Activated CD4-positive, alpha-beta T cell treated with anti-CD3 and anti-CD28 coated beads for 36 hours (primary cell): ENCODE results near the gene RAB3IP. TPM values are rescaled to one million over a fixed set of nuclear protein-coding genes. Genes with fewer than 3 reads are reported as not detected.
A peak's percentile ranks its signal among the peaks of the same experiment; 100 is the strongest.
"Not testable (repeated sequence)": the region's sequence is repeated elsewhere in the genome, so short reads cannot be mapped to it uniquely, and the experiment has no call there.

Experiments used
- ATAC-seq: fragments of 200-7000 bp; cut with Tn5 transposase; one replicate; pipeline ENCODE4 v1.10.0; 2021; ENCODE audit warnings: mild to moderate bottlenecking, moderate library complexity
- CTCF ChIA-PET: fragments of 350-600 bp; sonication (Branson Sonifier 250); formaldehyde crosslinking; loops from one replicate; lab custom pipeline; 2021; ENCODE audit warnings: antibody characterized with exemption; lab: Charles Lee
- POLR2A ChIA-PET: fragments of 350-600 bp; sonication (Branson Sonifier 250); formaldehyde crosslinking; loops from one replicate; lab custom pipeline; 2021; ENCODE audit warnings: antibody characterized with exemption, inconsistent platforms; lab: Charles Lee
- DNase-seq: peaks from one replicate; pipeline ENCODE4 v3.0.0-alpha.2; 2020
- H3K27ac Mint-ChIP-seq: one replicate; pipeline ENCODE4 v1.8.0; 2021; ENCODE audit warnings: mixed read lengths
- H3K27me3 Mint-ChIP-seq: one replicate; pipeline ENCODE4 v1.8.0; 2021; ENCODE audit warnings: mixed read lengths
- H3K36me3 Mint-ChIP-seq: one replicate; pipeline ENCODE4 v1.8.0; 2021; ENCODE audit warnings: low read depth, mixed read lengths
- H3K4me1 Mint-ChIP-seq: one replicate; pipeline ENCODE4 v1.8.0; 2021; ENCODE audit warnings: mixed read lengths
- H3K4me3 Mint-ChIP-seq: one replicate; pipeline ENCODE4 v1.8.0; 2021; ENCODE audit warnings: mild to moderate bottlenecking, moderate library complexity, mixed read lengths
- H3K9me3 Mint-ChIP-seq: one replicate; pipeline ENCODE4 v1.8.0; 2021; ENCODE audit warnings: low read depth, mixed read lengths
- intact Hi-C, 2 experiments: fragments of 100-400 bp; cut with DNase I in 1 of 2; cut with micrococcal nuclease in 1 of 2; formaldehyde crosslinking; loops; one replicate each; pipeline versions ENCODE4 v1.14.2 to v1.15.1; 2022 to 2024; cut with DNase I, micrococcal nuclease
- total RNA-seq, 2 experiments: library from RNA; stranded (reverse); gene quantifications; one replicate each; pipeline ENCODE4 v1.2.3, GENCODE V29; 2021

Gene RAB3IP
- total RNA-seq, 2 experiments from 2014 or later, result 30.7 to 39.9 TPM

DNA sequence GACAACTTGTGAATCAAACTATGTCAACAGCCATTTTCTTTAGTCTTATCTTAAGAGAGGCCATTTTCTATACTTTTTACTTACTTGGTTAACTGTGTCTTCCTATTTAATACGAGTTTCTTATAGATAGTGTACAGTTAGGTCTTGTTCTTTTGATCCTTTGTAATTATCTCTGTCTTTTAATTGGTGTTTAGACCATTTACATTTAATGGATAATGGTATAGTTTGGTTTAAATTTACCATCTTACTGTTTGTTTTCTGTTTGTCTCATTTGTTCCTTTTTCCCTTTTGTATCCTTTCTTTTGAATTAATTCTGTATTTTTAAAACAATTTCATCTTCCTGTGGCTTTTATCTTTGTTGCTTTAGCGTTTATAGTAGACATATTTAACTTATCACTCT is 19.4 kb downstream of the RAB3IP start:
- H3K27ac Mint-ChIP-seq, result no peak overlapping the region
- POLR2A ChIA-PET, result no interaction called here
- no peak overlapping the region for H3K4me3 Mint-ChIP-seq
- intact Hi-C loops, result no loop called here
- H3K9me3 Mint-ChIP-seq, result peaks cover 14% of the 10 kb centered on the region
- DNase-seq (no peak), ATAC-seq (no peak)
- H3K4me1 Mint-ChIP-seq, result no peaks in the 10 kb centered on the region
- peaks cover 59% of the 10 kb centered on the region for H3K36me3 Mint-ChIP-seq
- no peaks in the 10 kb centered on the region for H3K27me3 Mint-ChIP-seq
- CTCF ChIA-PET, result interaction anchor here (1.5 kb wide), 1 partner anchor 19 kb away, joined by 3 read pairs; no protein-coding TSS in a partner anchor

GRCh38 chr12:69759581-69759980 is 20.9 kb downstream of the RAB3IP start:
- H3K27me3 Mint-ChIP-seq, H3K27ac Mint-ChIP-seq, DNase-seq, intact Hi-C loops, H3K4me1 Mint-ChIP-seq, CTCF ChIA-PET, ATAC-seq, H3K4me3 Mint-ChIP-seq, POLR2A ChIA-PET: not testable (repeated sequence)
- peaks cover 70% of the 10 kb centered on the region for H3K36me3 Mint-ChIP-seq
- peaks cover 19% of the 10 kb centered on the region for H3K9me3 Mint-ChIP-seq

DNA sequence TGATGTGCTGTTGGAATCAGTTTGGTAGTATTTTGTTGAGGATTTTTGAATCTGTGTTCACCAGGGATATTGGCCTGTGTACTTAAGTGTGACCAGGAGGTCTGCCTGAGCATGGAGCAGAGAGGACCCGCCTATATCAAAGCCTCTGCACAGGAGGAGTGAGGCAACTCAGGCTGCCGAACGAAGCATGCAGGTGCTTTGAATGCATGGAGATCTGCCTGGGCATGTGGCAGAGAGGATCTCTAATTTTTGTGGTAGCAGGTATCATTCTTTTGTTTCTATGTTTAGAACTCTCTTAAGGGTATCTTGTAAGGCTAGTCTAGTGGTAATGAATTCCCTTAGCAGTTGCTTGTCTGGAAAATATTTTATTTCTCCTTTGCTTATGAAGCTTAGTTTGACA is 26.9 kb downstream of the RAB3IP start:
- H3K4me3 Mint-ChIP-seq, result no peak overlapping the region
- no peak for ATAC-seq
- no peak overlapping the region for H3K27ac Mint-ChIP-seq
- POLR2A ChIA-PET, result no interaction called here
- peaks cover 57% of the 10 kb centered on the region for H3K9me3 Mint-ChIP-seq
- no peaks in the 10 kb centered on the region for H3K4me1 Mint-ChIP-seq
- no peak for DNase-seq
- CTCF ChIA-PET, result no interaction called here
- intact Hi-C loops, result no loop called here
- peaks cover 85% of the 10 kb centered on the region for H3K36me3 Mint-ChIP-seq
- H3K27me3 Mint-ChIP-seq, result no peaks in the 10 kb centered on the region

GRCh38 chr12:69766260-69766659 is 27.6 kb downstream of the RAB3IP start:
- ChIA-PET CTCF (no interaction called here), POLR2A (no interaction called here)
- H3K9me3 Mint-ChIP-seq, result peaks cover 54% of the 10 kb centered on the region
- no peak overlapping the region for H3K4me3 Mint-ChIP-seq
- peaks cover 81% of the 10 kb centered on the region for H3K36me3 Mint-ChIP-seq
- H3K27me3 Mint-ChIP-seq, result no peaks in the 10 kb centered on the region
- H3K27ac Mint-ChIP-seq, result no peak overlapping the region
- no peak for DNase-seq
- no peak for ATAC-seq
- intact Hi-C loops, result no loop called here
- H3K4me1 Mint-ChIP-seq, result no peaks in the 10 kb centered on the region

GRCh38 chr12:69779928-69780327 is 41.3 kb downstream of the RAB3IP start:
- intact Hi-C loops, result no loop called here
- H3K9me3 Mint-ChIP-seq, result peaks cover 7% of the 10 kb centered on the region
- DNase-seq, result peak; percentile 19
- H3K4me1 Mint-ChIP-seq, result no peaks in the 10 kb centered on the region
- H3K36me3 Mint-ChIP-seq, result peaks cover 42% of the 10 kb centered on the region
- H3K27me3 Mint-ChIP-seq, result no peaks in the 10 kb centered on the region
- no peak overlapping the region for H3K27ac Mint-ChIP-seq
- no peak overlapping the region for H3K4me3 Mint-ChIP-seq
- peak; percentile 23 for ATAC-seq
- CTCF ChIA-PET, result interaction anchor here (0.7 kb wide), 1 partner anchor 379 kb away, joined by 3 read pairs; no protein-coding TSS in a partner anchor
- POLR2A ChIA-PET, result no interaction called here

DNA sequence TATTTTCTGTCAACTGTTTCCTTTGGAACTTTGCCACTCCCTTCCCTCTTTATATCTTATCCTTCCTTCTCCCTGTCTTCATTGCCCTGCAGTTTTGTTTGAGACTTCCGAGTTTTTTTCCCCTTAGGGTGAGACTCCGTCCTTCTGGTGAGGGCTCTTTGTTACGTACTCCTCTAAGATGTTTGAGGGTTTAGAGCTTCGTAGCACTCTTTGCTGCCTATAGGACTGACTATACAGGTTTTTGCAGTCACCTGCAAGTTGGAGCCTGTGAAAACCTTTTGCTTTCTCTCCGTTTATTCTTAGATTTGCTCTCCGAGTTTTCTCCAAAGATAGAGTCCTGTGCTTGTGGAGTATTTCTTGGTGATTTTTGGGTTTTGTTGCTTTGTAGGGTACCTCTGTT is 44.7 kb downstream of the RAB3IP start:
- no peak overlapping the region for H3K4me3 Mint-ChIP-seq
- intact Hi-C loops, result no loop called here
- DNase-seq, result no peak
- ChIA-PET CTCF (interaction anchor here (1.4 kb wide), 1 partner anchor 57 kb away, joined by 3 read pairs; no protein-coding TSS in a partner anchor), POLR2A (no interaction called here)
- H3K36me3 Mint-ChIP-seq, result peaks cover 62% of the 10 kb centered on the region
- ATAC-seq, result no peak
- H3K27me3 Mint-ChIP-seq, result no peaks in the 10 kb centered on the region
- H3K4me1 Mint-ChIP-seq, result no peaks in the 10 kb centered on the region
- H3K27ac Mint-ChIP-seq, result no peak overlapping the region
- peaks cover 7% of the 10 kb centered on the region for H3K9me3 Mint-ChIP-seq

GRCh38 chr12:69789351-69789750 is 50.7 kb downstream of the RAB3IP start:
- no peak overlapping the region for H3K4me3 Mint-ChIP-seq
- DNase-seq (no peak), ATAC-seq (no peak)
- H3K27ac Mint-ChIP-seq, result no peak overlapping the region
- H3K4me1 Mint-ChIP-seq, result no peaks in the 10 kb centered on the region
- H3K36me3 Mint-ChIP-seq, result peaks cover 62% of the 10 kb centered on the region
- H3K9me3 Mint-ChIP-seq, result peaks cover 29% of the 10 kb centered on the region
- ChIA-PET CTCF (no interaction called here), POLR2A (no interaction called here)
- H3K27me3 Mint-ChIP-seq, result no peaks in the 10 kb centered on the region
- intact Hi-C loops, result no loop called here

- peaks cover 63% of the 10 kb centered on the region for H3K36me3 Mint-ChIP-seq
- no peaks in the 10 kb centered on the region for H3K27me3 Mint-ChIP-seq
- intact Hi-C loops, result no loop called here
- no peak overlapping the region for H3K4me3 Mint-ChIP-seq
- peaks cover 29% of the 10 kb centered on the region for H3K9me3 Mint-ChIP-seq
- DNase-seq, result no peak
- CTCF ChIA-PET, result no interaction called here
- POLR2A ChIA-PET, result no interaction called here
- no peak for ATAC-seq
- H3K4me1 Mint-ChIP-seq, result no peaks in the 10 kb centered on the region
- H3K27ac Mint-ChIP-seq, result no peak overlapping the region
These were observed 53.9 kb downstream of the RAB3IP start for GRCh38 chr12:69792533-69792932.

- H3K27me3 Mint-ChIP-seq, intact Hi-C loops, H3K4me1 Mint-ChIP-seq, DNase-seq, ATAC-seq, POLR2A ChIA-PET, CTCF ChIA-PET, H3K4me3 Mint-ChIP-seq, H3K27ac Mint-ChIP-seq: not testable (repeated sequence)
- H3K9me3 Mint-ChIP-seq, result peaks cover 19% of the 10 kb centered on the region
- H3K36me3 Mint-ChIP-seq, result peaks cover 60% of the 10 kb centered on the region
These were observed 68.6 kb downstream of the RAB3IP start for GRCh38 chr12:69807101-69807897.

DNA sequence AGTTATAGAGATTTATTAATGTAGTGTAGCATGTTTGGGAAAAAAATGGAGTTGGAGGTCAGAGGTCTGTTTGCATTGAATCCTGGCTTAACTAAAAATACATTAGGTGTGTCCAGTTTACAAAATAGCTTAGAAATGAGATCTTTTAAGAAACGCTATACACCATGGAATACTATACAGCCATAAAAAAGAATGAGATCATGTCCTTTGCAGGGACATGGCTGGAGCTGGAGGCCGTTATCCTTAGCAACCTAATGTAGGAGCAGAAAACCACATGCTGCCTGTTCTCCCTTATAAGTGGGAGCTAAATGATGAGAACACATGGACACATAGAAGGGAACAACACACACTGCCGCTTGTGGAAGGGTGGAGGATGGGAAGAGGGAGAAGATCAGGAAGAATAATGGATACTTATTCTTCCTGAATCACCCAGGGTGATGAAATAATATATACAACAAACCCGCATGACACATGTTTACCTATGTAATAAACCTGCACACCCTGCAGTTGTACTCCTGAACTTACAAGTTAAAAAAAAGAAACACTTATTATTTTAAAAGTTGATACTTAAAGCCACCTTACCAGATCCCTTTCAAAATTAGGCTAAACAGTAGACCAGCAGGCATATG is 72.3 kb downstream of the RAB3IP start:
- Mint-ChIP-seq H3K4me1 (no peaks in the 10 kb centered on the region), H3K27ac (no peak overlapping the region), H3K36me3 (peaks cover 56% of the 10 kb centered on the region), H3K27me3 (no peaks in the 10 kb centered on the region), H3K9me3 (peaks cover 16% of the 10 kb centered on the region), H3K4me3 (no peak overlapping the region)
- ChIA-PET CTCF (no interaction called here), POLR2A (no interaction called here)
- ATAC-seq (no peak), DNase-seq (no peak)
- intact Hi-C loops, result no loop called here

DNA sequence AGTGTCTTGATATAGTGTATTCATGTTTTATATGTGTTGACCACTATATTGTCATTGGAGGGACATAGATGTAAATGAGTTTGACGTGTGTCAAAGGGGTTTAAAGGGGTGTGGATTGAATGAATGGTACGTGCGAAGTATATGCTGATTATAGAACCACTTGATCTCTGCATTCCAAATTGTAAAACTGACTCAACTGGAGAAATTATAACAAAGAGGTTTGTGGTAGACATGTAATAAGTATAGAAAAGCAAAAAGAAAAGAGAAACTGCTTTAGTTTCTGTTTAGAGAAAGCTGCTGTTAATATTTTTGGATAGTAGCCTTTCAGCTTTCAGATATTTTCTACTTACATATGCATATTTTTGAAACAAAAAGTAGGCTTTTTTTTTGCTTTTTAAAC is 77.4 kb downstream of the RAB3IP start:
- no peak overlapping the region for H3K4me3 Mint-ChIP-seq

DNA sequence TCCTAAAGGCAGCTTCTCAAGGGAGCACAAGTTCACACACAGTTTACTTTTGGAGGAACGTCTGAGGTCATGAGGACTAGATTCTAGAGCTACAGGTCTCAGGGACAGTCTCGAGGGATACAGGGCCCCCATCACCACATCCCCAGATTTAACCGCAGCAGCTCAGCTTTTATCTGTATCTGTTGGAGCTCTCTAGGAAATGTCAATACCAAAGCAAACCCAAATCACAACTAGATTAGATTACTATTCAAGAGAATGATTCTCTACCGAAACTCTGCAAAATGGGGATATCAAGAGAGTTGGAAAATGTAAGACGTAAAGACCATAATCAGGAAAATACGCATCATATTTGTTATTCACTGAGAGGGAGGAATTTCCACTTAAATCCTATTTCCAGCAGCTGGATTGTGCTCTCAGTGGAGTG is 82.4 kb downstream of the RAB3IP start:
- DNase-seq (no peak), ATAC-seq (no peak)
- POLR2A ChIA-PET, result no interaction called here
- no peaks in the 10 kb centered on the region for H3K4me1 Mint-ChIP-seq
- no peak overlapping the region for H3K27ac Mint-ChIP-seq
- CTCF ChIA-PET, result no interaction called here
- no peaks in the 10 kb centered on the region for H3K9me3 Mint-ChIP-seq
- intact Hi-C loops, result no loop called here
- H3K4me3 Mint-ChIP-seq, result no peak overlapping the region
- H3K36me3 Mint-ChIP-seq, result peaks cover 4% of the 10 kb centered on the region
- H3K27me3 Mint-ChIP-seq, result peaks cover 5% of the 10 kb centered on the region

More for the DNA sequence above, 77.4 kb downstream of the RAB3IP start:
- Mint-ChIP-seq H3K4me1 (no peaks in the 10 kb centered on the region), H3K27me3 (no peaks in the 10 kb centered on the region), H3K9me3 (no peaks in the 10 kb centered on the region), H3K36me3 (peaks cover 23% of the 10 kb centered on the region), H3K27ac (no peak overlapping the region)
- ATAC-seq (no peak), DNase-seq (no peak)
- intact Hi-C loops, result no loop called here
- ChIA-PET POLR2A (no interaction called here), CTCF (interaction anchor here (0.6 to 0.7 kb wide), 2 partner anchors 48 to 625 kb away, joined by 3 to 5 read pairs; no protein-coding TSS in a partner anchor)
